Epithelial cell of proximal tubule (primary cell): Measurements from ENCODE around the gene ZFHX3. TPM values are rescaled to one million over a fixed set of nuclear protein-coding genes. Genes with fewer than 3 reads are reported as not detected.

Experiments
- DNase-seq: peaks from one replicate; pipeline ENCODE4 v3.0.0-alpha.2; 2011; ENCODE audit warnings: low read depth
- H3K4me3 ChIP-seq: 2 replicates; pipeline ENCODE4 v1.5.1; 2011; ENCODE audit warnings: low read depth, mild to moderate bottlenecking, low read length
- CTCF ChIP-seq: conservative IDR thresholded peaks from 2 replicates; pipeline ENCODE4 v1.5.1; 2012; ENCODE audit warnings: low read depth, mild to moderate bottlenecking, low read length
- total RNA-seq: library from RNA; depleted of rRNA; stranded (reverse); fragments of >200 nt; gene quantifications from 2 replicates; pipeline ENCODE4 v1.2.3, GENCODE V29; 2015

The ZFHX3 gene
- total RNA-seq, 1 donor from 2014 or later = 9.6 TPM

- no peak for TF ChIP-seq CTCF
- no peak for DNase-seq
- H3K4me3 ChIP-seq = no peak overlapping the region
Measured at GRCh38 chr16:72958522-72959076, 89.3 kb downstream of the ZFHX3 start.

- TF ChIP-seq CTCF = no peak
- H3K4me3 ChIP-seq = no peak overlapping the region
- no peak for DNase-seq
Measured at GRCh38 chr16:72957303-72958277, 90.3 kb downstream of the ZFHX3 start.

- no peak for TF ChIP-seq CTCF
- no peak for DNase-seq
- H3K4me3 ChIP-seq = no peak overlapping the region
Measured at GRCh38 chr16:72956124-72957064, 91.5 kb downstream of the ZFHX3 start.

- no peak for TF ChIP-seq CTCF
- DNase-seq = no peak
Measured at GRCh38 chr16:72952811-72953271, 95.1 kb downstream of the ZFHX3 start.

GRCh38 chr16:72952404-72952803 lies 95.5 kb downstream of the ZFHX3 start:
- TF ChIP-seq CTCF = no peak
- DNase-seq = no peak
- H3K4me3 ChIP-seq = no peak overlapping the region

More at GRCh38 chr16:72952811-72953271, 95.1 kb downstream of the ZFHX3 start:
- no peak overlapping the region for H3K4me3 ChIP-seq

GRCh38 chr16:72951916-72952315 lies 96.0 kb downstream of the ZFHX3 start:
- H3K4me3 ChIP-seq = no peak overlapping the region
- TF ChIP-seq CTCF = no peak
- no peak for DNase-seq
